Activated CD8-positive, alpha-beta T cell treated with anti-CD3 and anti-CD28 coated beads, Interleukin-2, amount 10 ng/mL, durations not matched to agents 7 days and 5 days (primary cell): Measurements from ENCODE around the gene PSG6. TPM values are rescaled to one million over a fixed set of nuclear protein-coding genes. Genes with fewer than 3 reads are reported as not detected.
"Not testable (repeated sequence)": the region's sequence is repeated elsewhere in the genome, so short reads cannot be mapped to it uniquely, and the experiment has no call there.

Source experiments
- ATAC-seq: fragments of 150-1000 bp; cut with Tn5 transposase; one replicate; pipeline ENCODE4 v1.10.0; 2021; ENCODE audit warnings: moderate library complexity
- CTCF ChIA-PET: fragments of 350-600 bp; sonication (Branson Sonifier 250); formaldehyde crosslinking; loops from one replicate; lab custom pipeline; 2021; ENCODE audit warnings: antibody characterized with exemption; lab: Charles Lee
- POLR2A ChIA-PET: fragments of 350-600 bp; sonication (Branson Sonifier 250); formaldehyde crosslinking; loops from one replicate; lab custom pipeline; 2021; ENCODE audit warnings: antibody characterized with exemption; lab: Charles Lee
- DNase-seq: peaks from one replicate; pipeline ENCODE4 v3.0.0-alpha.2; 2020
- H3K27ac Mint-ChIP-seq: one replicate; pipeline ENCODE4 v1.8.0; 2021; ENCODE audit warnings: mild to moderate bottlenecking, mixed read lengths
- H3K27me3 Mint-ChIP-seq: one replicate; pipeline ENCODE4 v1.8.0; 2021; ENCODE audit warnings: low read depth, mixed read lengths
- H3K36me3 Mint-ChIP-seq: one replicate; pipeline ENCODE4 v1.8.0; 2021; ENCODE audit warnings: low read depth, mixed read lengths
- H3K4me1 Mint-ChIP-seq: one replicate; pipeline ENCODE4 v1.8.0; 2021; ENCODE audit warnings: low read depth, mixed read lengths
- H3K4me3 Mint-ChIP-seq: one replicate; pipeline ENCODE4 v1.8.0; 2021; ENCODE audit warnings: mild to moderate bottlenecking, mixed read lengths
- H3K9me3 Mint-ChIP-seq: one replicate; pipeline ENCODE4 v1.8.0; 2022; ENCODE audit warnings: mixed read lengths; ENCODE audit not compliant: insufficient read depth
- total RNA-seq, 2 experiments: library from RNA; stranded (reverse); gene quantifications; one replicate each; pipeline ENCODE4 v1.2.3, GENCODE V29; 2021

Gene PSG6
- total RNA-seq, 2 experiments from 2014 or later, result not detected

DNA sequence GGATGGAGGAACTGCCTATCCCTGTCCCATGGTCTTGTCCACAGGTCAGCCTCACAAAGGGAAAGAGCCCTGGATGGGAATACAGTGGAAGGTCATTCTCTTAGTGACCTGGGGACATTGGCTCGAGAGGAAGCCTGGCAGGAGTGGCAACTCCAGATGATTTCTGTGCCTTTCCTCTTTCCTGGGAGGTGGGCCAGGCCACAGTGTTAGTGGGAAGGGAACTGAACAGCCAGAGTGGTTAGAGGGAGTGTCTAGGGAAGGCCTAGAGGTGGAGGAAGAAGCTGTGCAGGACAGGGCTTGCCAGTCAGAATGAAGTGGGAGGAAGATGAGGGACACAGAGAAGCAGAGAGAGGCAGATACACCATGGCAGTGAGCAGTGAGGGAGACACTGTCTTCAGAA is 41.8 kb downstream of the PSG6 start:
- CTCF ChIA-PET, H3K27ac Mint-ChIP-seq: not testable (repeated sequence)

DNA sequence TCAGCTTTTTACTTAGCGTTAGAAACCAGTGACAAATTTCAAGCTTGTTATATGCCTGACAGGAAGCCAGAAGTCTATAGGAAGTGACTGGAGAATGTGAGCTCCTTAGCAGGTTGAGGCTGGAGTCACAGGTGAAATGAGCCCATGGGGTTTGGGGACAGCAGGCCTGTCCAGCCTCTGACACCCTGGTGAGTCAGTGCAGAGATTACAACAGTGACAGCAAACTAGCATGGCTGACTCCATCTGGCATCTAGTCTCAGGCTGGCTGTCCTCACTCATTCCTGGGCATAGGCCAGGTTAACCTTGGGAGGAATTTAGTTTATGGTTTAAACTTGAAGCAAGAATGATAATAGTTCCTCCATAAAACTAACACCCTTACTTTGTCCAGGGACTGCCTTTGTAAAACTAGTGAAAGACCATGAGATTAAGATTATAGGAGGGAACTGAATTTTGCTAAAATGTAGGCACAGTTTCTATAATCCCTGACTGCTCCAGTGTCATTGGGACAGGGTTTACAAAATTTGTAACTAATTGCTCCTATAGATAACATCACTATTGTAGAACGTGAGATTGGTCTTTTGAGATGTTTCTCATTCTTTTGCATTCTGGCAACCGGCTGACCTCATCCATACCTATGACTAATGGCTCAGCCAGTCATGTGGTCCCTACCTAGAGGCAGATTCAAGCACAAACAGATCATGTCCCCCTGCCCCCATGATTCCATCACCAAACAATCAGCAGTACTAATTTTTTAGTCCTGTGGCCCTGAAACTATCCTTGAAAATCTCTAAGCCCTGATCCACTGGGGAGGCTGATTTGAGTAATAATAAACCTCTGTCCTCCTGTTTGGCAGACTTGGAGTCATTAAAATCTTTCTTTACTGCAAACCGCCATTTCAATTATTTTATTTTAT is 42.5 kb downstream of the PSG6 start:
- CTCF ChIA-PET, H3K4me1 Mint-ChIP-seq, POLR2A ChIA-PET, H3K27ac Mint-ChIP-seq, H3K9me3 Mint-ChIP-seq, H3K4me3 Mint-ChIP-seq, H3K27me3 Mint-ChIP-seq, DNase-seq, ATAC-seq, H3K36me3 Mint-ChIP-seq: not testable (repeated sequence)

More for the DNA sequence above, 41.8 kb downstream of the PSG6 start:
- H3K4me1 Mint-ChIP-seq, H3K4me3 Mint-ChIP-seq, ATAC-seq, H3K27me3 Mint-ChIP-seq, DNase-seq, H3K36me3 Mint-ChIP-seq, H3K9me3 Mint-ChIP-seq, POLR2A ChIA-PET: not testable (repeated sequence)

GRCh38 chr19:42874136-42874535 is 43.6 kb downstream of the PSG6 start:
- CTCF ChIA-PET, H3K27ac Mint-ChIP-seq, H3K36me3 Mint-ChIP-seq, DNase-seq, H3K27me3 Mint-ChIP-seq, H3K4me3 Mint-ChIP-seq, ATAC-seq, H3K4me1 Mint-ChIP-seq, H3K9me3 Mint-ChIP-seq, POLR2A ChIA-PET: not testable (repeated sequence)

GRCh38 chr19:42872608-42873007 is 45.1 kb downstream of the PSG6 start:
- no peaks in the 10 kb centered on the region for H3K9me3 Mint-ChIP-seq
- H3K36me3 Mint-ChIP-seq, result no peaks in the 10 kb centered on the region
- H3K4me3 Mint-ChIP-seq, result no peak overlapping the region
- no peak overlapping the region for H3K27ac Mint-ChIP-seq
- ChIA-PET POLR2A (no interaction called here), CTCF (no interaction called here)
- ATAC-seq (no peak), DNase-seq (no peak)
- H3K27me3 Mint-ChIP-seq, result peaks cover 4% of the 10 kb centered on the region
- H3K4me1 Mint-ChIP-seq, result no peaks in the 10 kb centered on the region

DNA sequence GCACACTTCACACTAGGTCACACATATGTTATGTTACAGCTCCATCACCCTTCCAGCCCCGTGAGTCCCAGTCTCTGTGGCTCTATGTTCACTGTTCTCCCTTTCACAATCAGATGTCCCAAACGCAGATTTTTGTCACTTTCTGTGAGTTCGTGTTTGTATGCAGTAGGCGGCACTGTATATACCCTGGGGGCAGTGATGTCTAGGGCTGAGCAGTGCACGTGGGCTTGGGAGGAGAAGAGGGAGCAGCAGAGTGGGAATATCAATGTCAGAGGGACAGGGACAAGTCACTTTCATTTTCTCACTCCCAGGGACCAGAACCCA is 60.2 kb downstream of the PSG6 start:
- no peak overlapping the region for H3K27ac Mint-ChIP-seq
- H3K27me3 Mint-ChIP-seq, result peaks cover 2% of the 10 kb centered on the region
- H3K4me1 Mint-ChIP-seq, result no peaks in the 10 kb centered on the region
- H3K36me3 Mint-ChIP-seq, result no peaks in the 10 kb centered on the region
- H3K4me3 Mint-ChIP-seq, result no peak overlapping the region
- DNase-seq (no peak), ATAC-seq (no peak)
- no peaks in the 10 kb centered on the region for H3K9me3 Mint-ChIP-seq
- ChIA-PET CTCF (no interaction called here), POLR2A (no interaction called here)

- H3K9me3 Mint-ChIP-seq, CTCF ChIA-PET, POLR2A ChIA-PET, H3K27ac Mint-ChIP-seq, H3K4me3 Mint-ChIP-seq, ATAC-seq, H3K36me3 Mint-ChIP-seq, H3K27me3 Mint-ChIP-seq, H3K4me1 Mint-ChIP-seq: not testable (repeated sequence)
- peak; percentile 33 for DNase-seq
Observed at GRCh38 chr19:42856866-42857543, 60.7 kb downstream of the PSG6 start.

DNA sequence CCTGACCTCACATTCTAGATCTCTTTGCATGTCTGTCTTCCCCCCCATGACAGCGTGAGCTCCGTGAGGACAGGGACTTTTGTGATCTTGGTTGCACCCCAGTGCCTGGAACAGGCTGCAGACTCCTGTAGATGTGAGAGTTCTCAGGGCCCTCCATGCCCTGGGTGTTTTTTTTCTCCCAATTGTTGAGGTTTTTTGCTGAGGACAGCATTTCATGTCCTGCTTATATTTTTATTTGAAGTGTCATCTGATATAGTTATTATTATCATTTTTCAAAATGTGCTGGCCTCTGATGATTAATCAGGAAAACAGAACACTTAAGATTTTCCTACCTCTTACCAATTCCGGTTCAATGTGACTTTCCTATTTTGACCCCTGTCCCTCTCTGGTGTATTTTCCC is 62.9 kb downstream of the PSG6 start:
- DNase-seq, CTCF ChIA-PET, H3K4me1 Mint-ChIP-seq, H3K27ac Mint-ChIP-seq, H3K27me3 Mint-ChIP-seq, ATAC-seq, POLR2A ChIA-PET, H3K36me3 Mint-ChIP-seq, H3K9me3 Mint-ChIP-seq, H3K4me3 Mint-ChIP-seq: not testable (repeated sequence)

- H3K9me3 Mint-ChIP-seq, H3K27me3 Mint-ChIP-seq, H3K27ac Mint-ChIP-seq, H3K4me3 Mint-ChIP-seq, ATAC-seq, CTCF ChIA-PET, H3K36me3 Mint-ChIP-seq, H3K4me1 Mint-ChIP-seq, DNase-seq: not testable (repeated sequence)
- POLR2A ChIA-PET, result interaction anchor here (0.6 kb wide), 1 partner anchor 23 kb away, joined by 4 read pairs; no protein-coding TSS in a partner anchor
Observed at GRCh38 chr19:42853231-42853630, 64.5 kb downstream of the PSG6 start.

DNA sequence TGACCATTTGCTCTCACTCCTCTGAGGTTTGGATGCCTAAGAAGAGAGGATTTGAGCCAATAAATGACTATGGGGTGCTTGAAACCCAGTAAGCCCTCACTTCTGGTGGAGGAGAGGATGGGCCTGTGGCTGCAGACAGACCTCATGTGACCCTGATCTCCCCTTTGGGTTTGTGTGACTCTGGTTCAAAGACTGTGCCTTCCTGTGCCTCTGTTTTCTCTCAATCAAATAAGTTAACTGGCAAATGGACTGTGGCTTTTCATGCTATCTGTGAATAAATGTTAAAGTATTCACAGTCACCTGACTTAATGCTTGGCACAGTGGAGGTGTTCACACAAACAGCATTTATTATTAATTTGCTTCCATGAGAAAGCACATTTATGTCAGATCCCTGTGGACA is 64.9 kb downstream of the PSG6 start:
- H3K4me1 Mint-ChIP-seq, H3K4me3 Mint-ChIP-seq, DNase-seq, H3K27ac Mint-ChIP-seq, CTCF ChIA-PET, ATAC-seq, H3K9me3 Mint-ChIP-seq, H3K36me3 Mint-ChIP-seq, H3K27me3 Mint-ChIP-seq: not testable (repeated sequence)
- POLR2A ChIA-PET, result interaction anchor here (0.6 kb wide), 1 partner anchor 24 kb away, joined by 4 read pairs; no protein-coding TSS in a partner anchor

Other genes starting within 250 kb of the PSG6 start
- gene PSG3, start 177.4 kb downstream of the PSG6 start, total RNA-seq, result not detected
- gene PSG8, start 152.2 kb downstream of the PSG6 start, total RNA-seq, result not detected
- not detected for gene PSG1, start 38.2 kb downstream of the PSG6 start, total RNA-seq
- gene PSG7, start 19.3 kb upstream of the PSG6 start, total RNA-seq, result not detected
- not detected for gene PSG11, start 108.6 kb upstream of the PSG6 start, total RNA-seq
- not detected for gene PSG2, start 164.8 kb upstream of the PSG6 start, total RNA-seq